ENCODE data around the gene LRRC74A. TPM values are rescaled to one million over a fixed set of nuclear protein-coding genes. Genes with fewer than 3 reads are reported as not detected.

LRRC74A gene
- polyA plus RNA-seq, 1 donor: 0.10 TPM

Other genes with a start within 250 kb of the LRRC74A start
- gene VASH1, start 64.9 kb upstream of the LRRC74A start, polyA plus RNA-seq (ENCODE audit: insufficient read length): 51.4 TPM
- 23.6 TPM for gene ANGEL1, start 13.5 kb upstream of the LRRC74A start, polyA plus RNA-seq (ENCODE audit: insufficient read length)
- 26.9 TPM for gene IRF2BPL, start 202.3 kb downstream of the LRRC74A start, polyA plus RNA-seq (ENCODE audit: insufficient read length)

Data from hindlimb muscle (tissue), 1 donor.